Trophoblast cell (in vitro differentiated cells and primary cell): ENCODE results near the gene ZNF398.

Source experiments
- DNase-seq, 2 donors: peaks; one replicate each; pipeline ENCODE4 v3.0.0-alpha.2; 2016
- H2AFZ ChIP-seq: 2 replicates; pipeline ENCODE4 v1.6.1; 2013; ENCODE audit warnings: low read length, moderate library complexity, mild to moderate bottlenecking; ENCODE audit not compliant: insufficient read depth, poor library complexity
- H2AK5ac ChIP-seq: 2 replicates; pipeline ENCODE4 v1.6.1; 2013; ENCODE audit warnings: mild to moderate bottlenecking, low read length
- H2BK120ac ChIP-seq: 2 replicates; pipeline ENCODE4 v1.6.1; 2013; ENCODE audit warnings: low read length, mild to moderate bottlenecking, moderate library complexity; ENCODE audit not compliant: insufficient read depth, poor library complexity
- H2BK12ac ChIP-seq: 2 replicates; pipeline ENCODE4 v1.6.1; 2013; ENCODE audit warnings: mild to moderate bottlenecking, low read length, moderate library complexity
- H2BK5ac ChIP-seq: 2 replicates; pipeline ENCODE4 v1.6.1; 2013; ENCODE audit warnings: low read length, low read depth, moderate library complexity, mild to moderate bottlenecking; ENCODE audit not compliant: poor library complexity
- H3K14ac ChIP-seq: 2 replicates; pipeline ENCODE4 v1.6.1; 2013; ENCODE audit warnings: mild to moderate bottlenecking, low read length
- H3K18ac ChIP-seq: 2 replicates; pipeline ENCODE4 v1.6.1; 2013; ENCODE audit warnings: mild to moderate bottlenecking, low read length
- H3K23ac ChIP-seq: 2 replicates; pipeline ENCODE4 v1.6.1; 2013; ENCODE audit warnings: low read length
- H3K27ac ChIP-seq: 2 replicates; pipeline ENCODE4 v1.5.1; 2013; ENCODE audit warnings: low read depth, mild to moderate bottlenecking, inconsistent platforms, low read length, moderate library complexity
- H3K27me3 ChIP-seq: 2 replicates; pipeline ENCODE4 v1.6.1; 2013; ENCODE audit warnings: inconsistent platforms, mild to moderate bottlenecking, low read length, moderate library complexity; ENCODE audit not compliant: insufficient read depth
- H3K36me3 ChIP-seq, 2 experiments: 1 replicate in 1 of 2; 2 replicates in 1 of 2; pipeline ENCODE4 v1.6.1; 2013; ENCODE audit warnings: low read length in 2 of 2, mild to moderate bottlenecking in 2 of 2, moderate library complexity in 1 of 2; ENCODE audit not compliant: insufficient read depth in 2 of 2, control insufficient read depth in 1 of 2
- H3K4ac ChIP-seq: 2 replicates; pipeline ENCODE4 v1.6.1; 2013; ENCODE audit warnings: low read depth, mild to moderate bottlenecking, low read length, moderate library complexity
- H3K4me1 ChIP-seq, 2 experiments: 1 replicate in 1 of 2; 2 replicates in 1 of 2; pipeline ENCODE4 v1.6.1; 2013; ENCODE audit warnings: low read length in 2 of 2, mild to moderate bottlenecking in 2 of 2, moderate library complexity in 1 of 2; ENCODE audit not compliant: insufficient read depth in 2 of 2, control insufficient read depth in 1 of 2
- H3K4me2 ChIP-seq: 2 replicates; pipeline ENCODE4 v1.6.1; 2013; ENCODE audit warnings: inconsistent platforms, mild to moderate bottlenecking, low read length, moderate library complexity
- H3K4me3 ChIP-seq: 2 replicates; pipeline ENCODE4 v1.5.1; 2013; ENCODE audit warnings: mild to moderate bottlenecking, low read depth, low read length, inconsistent platforms
- H3K79me1 ChIP-seq: one replicate; pipeline ENCODE4 v1.6.1; 2013; ENCODE audit warnings: low read length
- H3K79me2 ChIP-seq: 2 replicates; pipeline ENCODE4 v1.6.1; 2013; ENCODE audit warnings: low read length, mild to moderate bottlenecking; ENCODE audit not compliant: control insufficient read depth, insufficient read depth, poor library complexity
- H3K9ac ChIP-seq: 2 replicates; pipeline ENCODE4 v1.6.1; 2013; ENCODE audit warnings: mild to moderate bottlenecking, low read length
- H3K9me3 ChIP-seq: 2 replicates; pipeline ENCODE4 v1.6.1; 2013; ENCODE audit warnings: low read depth, mild to moderate bottlenecking, control low read depth, inconsistent platforms, low read length; ENCODE audit not compliant: insufficient read depth
- H4K12ac ChIP-seq: 2 replicates; pipeline ENCODE4 v1.6.1; 2013; ENCODE audit warnings: low read depth, mild to moderate bottlenecking, low read length, moderate library complexity
- H4K8ac ChIP-seq: 2 replicates; pipeline ENCODE4 v1.6.1; 2013; ENCODE audit warnings: low read depth, mild to moderate bottlenecking, low read length, moderate library complexity
- H4K91ac ChIP-seq: one replicate; pipeline ENCODE4 v1.6.1; 2013; ENCODE audit warnings: low read depth, mild to moderate bottlenecking, low read length, moderate library complexity
- WGBS: extraction: QIAGEN DNeasy Blood & Tissue Kit; methylation state at CpG from one replicate; pipeline ENCODE4 v1.1.7; 2013; ENCODE audit warnings: missing lambda C conversion rate; ENCODE audit not compliant: insufficient read length, insufficient coverage; ENCODE audit errors: extremely low coverage; 5-methylcytosine and 5-hydroxymethylcytosine counted together

The ZNF398 gene

GRCh38 chr7:149153346-149153745, 6.1 kb downstream of the ZNF398 start:
- H3K23ac ChIP-seq: no peak overlapping the region
- H3K9me3 ChIP-seq: no peaks in the 10 kb centered on the region
- H3K4me3 ChIP-seq: no peak overlapping the region
- H3K9ac ChIP-seq: no peak overlapping the region
- H2BK120ac ChIP-seq: no peak overlapping the region
- H3K36me3 ChIP-seq: peaks cover 12 to 20% of the 10 kb centered on the region in 2 experiments
- H4K8ac ChIP-seq: no peak overlapping the region
- no peak for DNase-seq
- no peak overlapping the region for H3K18ac ChIP-seq
- H4K91ac ChIP-seq: no peak overlapping the region
- H3K27ac ChIP-seq: no peak overlapping the region
- no peak overlapping the region for H2AK5ac ChIP-seq
- H3K14ac ChIP-seq: no peak overlapping the region
- H3K4me2 ChIP-seq: no peak overlapping the region
- peaks cover 1% of the 10 kb centered on the region for H3K79me2 ChIP-seq
- H4K12ac ChIP-seq: no peak overlapping the region
- H3K79me1 ChIP-seq: peaks cover under 1% of the 10 kb centered on the region
- WGBS: no CpG with 5 or more reads among the region's 2 CpGs
- no peak overlapping the region for H2AFZ ChIP-seq
- H3K27me3 ChIP-seq: no peaks in the 10 kb centered on the region
- H3K4me1 ChIP-seq: peaks cover 6 to 10% of the 10 kb centered on the region in 2 experiments
- no peak overlapping the region for H3K4ac ChIP-seq
- H2BK5ac ChIP-seq: no peak overlapping the region
- H2BK12ac ChIP-seq: no peak overlapping the region

- no peak overlapping the region for H4K8ac ChIP-seq
Measured at GRCh38 chr7:149154056-149154455, 6.8 kb downstream of the ZNF398 start.

GRCh38 chr7:149156898-149157297, 9.6 kb downstream of the ZNF398 start:
- DNase-seq: no peak
- H3K79me2 ChIP-seq: peaks cover 2% of the 10 kb centered on the region
- no peak overlapping the region for H3K4me3 ChIP-seq
- no peak overlapping the region for H4K91ac ChIP-seq
- no peak overlapping the region for H4K8ac ChIP-seq
- H2AK5ac ChIP-seq: no peak overlapping the region
- H2BK5ac ChIP-seq: no peak overlapping the region
- H3K9ac ChIP-seq: no peak overlapping the region
- H3K4me1 ChIP-seq: peaks cover 8 to 11% of the 10 kb centered on the region in 2 experiments
- H3K4me2 ChIP-seq: no peak overlapping the region
- H3K27ac ChIP-seq: no peak overlapping the region
- no peaks in the 10 kb centered on the region for H3K27me3 ChIP-seq
- H3K23ac ChIP-seq: no peak overlapping the region
- H2BK12ac ChIP-seq: no peak overlapping the region
- no peaks in the 10 kb centered on the region for H3K79me1 ChIP-seq
- no peak overlapping the region for H2BK120ac ChIP-seq
- no peak overlapping the region for H4K12ac ChIP-seq
- H2AFZ ChIP-seq: no peak overlapping the region
- H3K18ac ChIP-seq: no peak overlapping the region
- peaks cover 19 to 28% of the 10 kb centered on the region in 2 experiments for H3K36me3 ChIP-seq
- no peaks in the 10 kb centered on the region for H3K9me3 ChIP-seq
- WGBS: no CpG with 5 or more reads among the region's 6 CpGs
- no peak overlapping the region for H3K4ac ChIP-seq
- no peak overlapping the region for H3K14ac ChIP-seq

More at GRCh38 chr7:149154056-149154455, 6.8 kb downstream of the ZNF398 start:
- Histone ChIP-seq H2BK120ac (no peak overlapping the region), H3K9ac (no peak overlapping the region), H2BK12ac (no peak overlapping the region), H3K9me3 (no peaks in the 10 kb centered on the region), H3K36me3 (peaks cover 12 to 23% of the 10 kb centered on the region in 2 experiments), H3K14ac (no peak overlapping the region), H4K91ac (no peak overlapping the region), H2AFZ (no peak overlapping the region), H3K18ac (no peak overlapping the region), H3K4me2 (no peak overlapping the region), H3K27ac (peak overlapping the region; percentile 5), H3K23ac (no peak overlapping the region), H2AK5ac (no peak overlapping the region), H3K4me3 (no peak overlapping the region), H3K79me2 (no peaks in the 10 kb centered on the region), H2BK5ac (no peak overlapping the region), H4K12ac (no peak overlapping the region), H3K4me1 (peaks cover 6 to 10% of the 10 kb centered on the region in 2 experiments), H3K27me3 (no peaks in the 10 kb centered on the region), H3K4ac (no peak overlapping the region), H3K79me1 (no peaks in the 10 kb centered on the region)
- DNase-seq: peak; percentile 93 to 94
- WGBS: no CpG with 5 or more reads among the region's 11 CpGs

DNA sequence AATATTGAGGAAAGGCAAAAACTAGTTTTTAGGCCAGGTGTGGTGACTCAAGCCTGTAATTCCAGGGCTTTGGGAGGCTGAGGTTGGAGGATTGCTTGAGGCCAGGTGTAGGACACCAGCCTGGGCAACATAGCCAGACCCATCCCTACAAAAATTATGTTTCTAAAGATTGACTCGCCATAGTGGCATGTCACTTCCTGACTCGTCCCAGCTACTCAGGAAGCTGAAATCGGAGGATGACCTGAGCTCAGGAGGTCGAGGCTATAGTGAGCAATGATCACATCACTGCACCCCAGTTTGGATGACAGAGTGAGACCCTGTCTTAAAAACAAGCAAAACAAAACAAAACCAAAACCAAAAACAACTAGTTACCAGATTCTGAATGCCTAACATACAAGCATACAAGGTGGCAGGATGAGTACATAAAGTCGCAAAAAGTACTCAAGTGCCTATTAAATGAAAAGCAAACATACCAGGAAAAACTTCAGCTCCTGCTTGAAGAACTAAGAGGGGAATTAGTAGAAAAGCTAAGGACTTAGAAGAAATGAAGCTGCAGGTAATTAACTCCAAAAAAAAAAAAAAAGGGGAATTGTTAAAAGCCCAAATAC, 14.1 kb downstream of the ZNF398 start:
- DNase-seq: peak in 1 of 2 donors; percentile 17
- no peak overlapping the region for H3K23ac ChIP-seq
- WGBS: no CpG with 5 or more reads among the region's 5 CpGs

More for the DNA sequence above, 14.1 kb downstream of the ZNF398 start:
- Histone ChIP-seq H3K36me3 (peaks cover 23 to 24% of the 10 kb centered on the region in 2 experiments), H3K27ac (no peak overlapping the region), H3K18ac (no peak overlapping the region), H4K12ac (no peak overlapping the region), H3K4ac (no peak overlapping the region), H3K79me2 (peaks cover 2% of the 10 kb centered on the region), H3K9ac (no peak overlapping the region), H2AFZ (no peak overlapping the region), H3K14ac (no peak overlapping the region), H4K8ac (no peak overlapping the region), H4K91ac (no peak overlapping the region), H3K9me3 (no peaks in the 10 kb centered on the region), H3K4me1 (peaks cover 2 to 3% of the 10 kb centered on the region in 2 experiments), H3K79me1 (no peaks in the 10 kb centered on the region), H3K4me3 (no peak overlapping the region), H3K27me3 (no peaks in the 10 kb centered on the region), H2BK120ac (no peak overlapping the region), H3K4me2 (no peak overlapping the region), H2BK12ac (no peak overlapping the region), H2AK5ac (no peak overlapping the region), H2BK5ac (no peak overlapping the region)
